GM10248 (cell line): ENCODE results near the gene CC2D2B.
A peak's percentile ranks its signal among the peaks of the same experiment; 100 is the strongest.

Experiments used
- CTCF ChIA-PET: fragments of 300-600 bp; sonication (Branson Sonifier 250); formaldehyde crosslinking; extraction: SDS; loops from one replicate; lab custom pipeline; 2021; ENCODE audit warnings: antibody characterized with exemption; lab: Yijun Ruan, JAX
- POLR2A ChIA-PET: fragments of 350-650 bp; sonication (Branson Sonifier 250); formaldehyde crosslinking; extraction: SDS; loops from one replicate; lab custom pipeline; 2020; ENCODE audit warnings: antibody characterized with exemption; lab: Yijun Ruan, JAX
- DNase-seq: peaks from one replicate; pipeline ENCODE4 v3.0.0; 2012; ENCODE audit errors: extremely low spot score
- TF ChIP-seq, protein P1 (sequence below): IDR thresholded peaks from 2 replicates; pipeline ENCODE4 v1.5.1; 2012; ENCODE audit warnings: mild to moderate bottlenecking, low read depth; ENCODE audit errors: extremely low read depth, missing control alignments, control extremely low read depth

The CC2D2B gene

DNA sequence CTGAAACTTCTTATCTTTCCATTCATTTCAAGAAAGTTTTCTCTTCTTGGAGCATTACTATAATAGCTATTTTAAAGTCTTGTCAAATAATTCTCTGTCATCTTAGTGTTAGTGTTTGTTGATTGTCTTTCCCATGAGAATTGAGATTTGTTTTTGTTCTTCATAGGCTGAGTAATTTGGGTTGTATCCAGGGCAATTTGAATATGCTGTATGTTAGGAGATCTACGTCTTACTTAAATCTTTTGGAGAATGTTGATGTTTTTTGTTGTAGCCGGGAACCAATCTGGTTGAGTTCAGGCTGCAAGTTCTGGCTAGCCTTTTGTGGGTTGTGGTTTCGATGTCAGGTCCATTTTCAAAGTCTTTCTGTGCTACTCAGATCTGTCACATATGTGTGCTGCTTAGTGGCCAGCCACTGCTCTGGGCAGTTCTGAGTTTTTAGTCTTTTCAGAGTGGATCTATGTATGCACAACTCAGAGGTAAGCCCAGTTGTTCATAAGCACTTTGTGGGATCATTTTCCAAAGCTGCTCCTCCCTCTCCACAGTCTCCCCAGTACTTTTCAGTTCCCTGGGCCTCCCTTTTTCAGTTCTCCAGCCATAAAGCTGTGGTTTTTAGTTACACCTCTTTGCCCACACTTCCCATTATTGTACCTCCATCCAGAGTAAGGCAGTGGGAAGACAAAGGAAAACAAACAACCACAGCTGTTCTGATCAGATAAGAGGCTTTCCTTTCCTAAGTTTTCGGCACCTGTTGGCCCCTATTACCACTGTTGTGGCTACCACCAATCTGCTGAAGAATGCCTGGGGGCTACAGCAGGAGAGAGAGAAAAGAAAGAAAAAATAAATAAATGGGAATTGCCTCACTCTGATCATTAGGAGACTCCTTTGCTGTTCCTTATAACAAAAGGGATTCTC lies 131.0 kb downstream of the CC2D2B start:
- DNase-seq = no peak
- TF ChIP-seq, protein P1, sequence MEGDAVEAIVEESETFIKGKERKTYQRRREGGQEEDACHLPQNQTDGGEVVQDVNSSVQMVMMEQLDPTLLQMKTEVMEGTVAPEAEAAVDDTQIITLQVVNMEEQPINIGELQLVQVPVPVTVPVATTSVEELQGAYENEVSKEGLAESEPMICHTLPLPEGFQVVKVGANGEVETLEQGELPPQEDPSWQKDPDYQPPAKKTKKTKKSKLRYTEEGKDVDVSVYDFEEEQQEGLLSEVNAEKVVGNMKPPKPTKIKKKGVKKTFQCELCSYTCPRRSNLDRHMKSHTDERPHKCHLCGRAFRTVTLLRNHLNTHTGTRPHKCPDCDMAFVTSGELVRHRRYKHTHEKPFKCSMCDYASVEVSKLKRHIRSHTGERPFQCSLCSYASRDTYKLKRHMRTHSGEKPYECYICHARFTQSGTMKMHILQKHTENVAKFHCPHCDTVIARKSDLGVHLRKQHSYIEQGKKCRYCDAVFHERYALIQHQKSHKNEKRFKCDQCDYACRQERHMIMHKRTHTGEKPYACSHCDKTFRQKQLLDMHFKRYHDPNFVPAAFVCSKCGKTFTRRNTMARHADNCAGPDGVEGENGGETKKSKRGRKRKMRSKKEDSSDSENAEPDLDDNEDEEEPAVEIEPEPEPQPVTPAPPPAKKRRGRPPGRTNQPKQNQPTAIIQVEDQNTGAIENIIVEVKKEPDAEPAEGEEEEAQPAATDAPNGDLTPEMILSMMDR = no peak
- POLR2A ChIA-PET = interaction anchor here (0.7 kb wide), 1 partner anchor 154 kb away, joined by 3 read pairs; no protein-coding TSS in a partner anchor
- CTCF ChIA-PET = interaction anchor here (1.1 to 2.8 kb wide), 7 partner anchors 8 to 665 kb away, joined by 3 to 9 read pairs (median 3); no protein-coding TSS in a partner anchor

DNA sequence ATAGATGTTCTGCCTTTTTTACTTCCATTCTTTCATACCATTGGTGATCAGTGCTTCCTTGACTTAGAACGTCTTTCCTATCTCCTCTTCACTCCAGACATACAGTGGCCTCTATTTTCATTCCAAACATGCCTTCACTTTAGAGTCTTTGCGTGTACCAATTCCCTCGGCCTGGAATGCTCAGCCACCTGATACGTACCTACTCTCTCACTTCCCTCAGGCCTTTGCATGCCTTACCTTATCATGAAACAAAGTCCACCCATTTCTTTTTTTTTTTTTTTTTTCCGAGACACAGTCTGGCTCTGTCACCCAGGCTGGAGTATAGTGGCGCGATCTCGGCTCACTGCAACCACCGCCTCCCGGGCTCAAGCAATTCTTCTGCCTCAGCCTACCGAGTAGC lies 133.4 kb downstream of the CC2D2B start:
- no peak for DNase-seq
- TF ChIP-seq, protein P1 = no peak
- ChIA-PET POLR2A (no interaction called here), CTCF (interaction anchor here (1.4 to 2.3 kb wide), 2 partner anchors 9 to 24 kb away, joined by 3 to 8 read pairs; no protein-coding TSS in a partner anchor)

DNA sequence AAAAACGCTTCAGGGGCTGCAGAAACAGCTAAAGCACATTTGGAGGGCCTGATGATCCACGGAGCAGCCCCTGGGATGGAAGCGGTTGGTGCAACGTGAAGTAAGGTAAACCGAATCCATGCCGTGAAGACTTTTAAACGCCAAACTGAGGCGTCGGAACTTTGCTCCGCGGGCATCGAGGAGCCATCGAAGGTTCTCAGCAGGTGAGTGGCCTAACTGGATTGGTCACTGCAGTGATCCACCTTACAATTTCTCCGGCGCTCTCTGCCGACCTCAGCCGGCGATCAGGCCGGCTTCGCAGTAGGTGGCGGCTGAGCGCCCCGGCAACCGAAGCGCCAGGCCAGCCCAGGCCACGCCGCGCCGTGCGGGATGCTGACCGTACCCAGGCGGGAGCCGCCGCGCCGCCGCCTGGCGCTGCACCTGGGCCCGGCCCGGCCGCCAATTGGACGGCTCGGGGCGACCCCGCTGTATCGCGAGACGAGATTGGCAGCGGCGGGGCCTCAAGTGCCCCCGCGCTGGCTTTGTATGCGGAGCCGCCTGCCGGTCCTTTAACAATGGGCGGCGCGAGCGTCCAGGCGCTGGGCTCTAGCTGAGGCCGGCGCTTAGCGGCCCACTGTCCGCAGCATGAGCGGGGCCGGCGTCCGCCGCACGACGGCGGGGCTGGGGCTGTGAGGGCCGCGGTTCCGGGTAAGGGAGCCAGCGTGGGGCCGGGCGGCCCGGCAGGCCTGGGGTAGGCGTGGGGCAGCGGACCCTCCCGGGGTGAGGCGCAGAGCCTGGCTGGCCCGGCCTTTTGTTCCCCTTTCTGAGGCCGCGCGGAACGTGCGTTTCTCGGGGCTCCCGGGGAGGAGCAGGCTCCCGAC lies 135.5 kb downstream of the CC2D2B start, which contains the start of gene CCNJ:
TSS of gene CCNJ (plus strand) at position 551 of the 860 bp plus-strand sequence. CDS start 811 bp downstream, outside the sequence.
- TF ChIP-seq, protein P1 = peak; percentile 11
- ChIA-PET POLR2A (no interaction called here), CTCF (interaction anchor here (2.3 kb wide), 1 partner anchor 26 kb away, joined by 8 read pairs; no protein-coding TSS in a partner anchor)
- peak; percentile 97 for DNase-seq

DNA sequence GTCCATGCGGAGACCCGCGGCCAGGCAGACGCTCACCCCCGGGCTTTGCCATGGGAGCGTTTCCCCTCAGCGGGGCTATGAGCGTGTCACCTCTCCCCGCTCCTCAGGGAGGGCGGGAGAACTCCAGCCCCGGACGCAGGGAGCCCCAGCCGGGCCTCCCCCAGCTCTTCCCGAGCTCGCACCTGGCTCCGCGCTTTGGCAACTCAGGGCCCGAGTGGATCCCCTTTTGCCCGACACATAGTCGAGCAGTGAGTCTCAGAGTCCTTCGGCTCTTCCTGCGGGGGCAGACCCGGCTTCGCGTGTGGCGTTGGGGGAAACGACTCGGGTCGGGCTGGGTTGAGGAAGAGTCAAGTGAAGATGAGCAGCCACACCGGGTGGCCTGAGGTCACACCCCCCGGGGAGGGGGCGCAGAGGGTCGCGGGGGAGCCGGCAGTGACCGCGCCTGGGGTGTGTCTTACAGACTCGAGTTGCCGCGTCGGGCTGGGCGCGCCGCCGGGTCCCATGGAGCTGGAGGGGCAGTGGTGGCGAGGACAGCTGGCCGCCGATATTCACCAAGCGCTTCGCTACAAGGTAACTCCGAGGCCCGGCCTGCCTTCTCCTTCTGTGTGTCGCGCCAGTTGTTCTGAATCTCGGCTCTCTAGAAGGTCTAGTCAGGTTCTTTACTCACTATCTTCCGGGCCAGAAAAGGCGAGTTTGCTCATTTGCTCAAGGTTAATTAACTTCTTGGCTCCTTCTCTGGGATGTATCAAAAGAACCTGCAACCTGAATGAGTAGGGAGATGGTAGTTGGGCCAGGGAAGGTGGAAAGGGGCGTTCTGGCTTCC lies 136.3 kb downstream of the CC2D2B start:
- DNase-seq = peak; percentile 70
- TF ChIP-seq, protein P1 = no peak
- ChIA-PET CTCF (no interaction called here), POLR2A (no interaction called here)

DNA sequence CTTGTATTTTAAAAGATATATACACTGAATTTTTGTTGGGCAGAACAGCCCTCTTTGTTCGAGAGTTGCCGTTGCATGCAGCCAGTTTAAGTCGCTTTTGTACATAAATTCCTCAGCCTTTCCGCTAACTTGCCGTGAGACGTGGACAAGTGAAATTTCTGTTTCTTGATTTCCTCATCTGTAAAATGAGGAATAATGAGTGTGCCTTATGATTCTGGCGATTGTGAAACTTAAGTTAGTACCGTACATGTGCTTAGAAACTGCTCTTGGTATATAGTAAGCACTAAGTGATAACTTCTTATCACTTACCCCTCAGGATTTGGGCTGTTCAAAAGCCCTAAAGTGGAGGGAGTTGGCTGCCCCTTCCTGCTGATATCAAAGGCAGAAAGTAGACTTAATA lies 137.0 kb downstream of the CC2D2B start:
- no peak for DNase-seq
- TF ChIP-seq, protein P1 = no peak
- POLR2A ChIA-PET = no interaction called here
- CTCF ChIA-PET = no interaction called here
